ENCODE results near the gene BLM. TPM values are rescaled to one million over a fixed set of nuclear protein-coding genes. Genes with fewer than 3 reads are reported as not detected.
"Not testable (repeated sequence)": the region's sequence is repeated elsewhere in the genome, so short reads cannot be mapped to it uniquely, and the experiment has no call there.

BLM gene
- total and polyA plus RNA-seq, 2 experiments from 2014 or later: 1.9 to 4.8 TPM

DNA sequence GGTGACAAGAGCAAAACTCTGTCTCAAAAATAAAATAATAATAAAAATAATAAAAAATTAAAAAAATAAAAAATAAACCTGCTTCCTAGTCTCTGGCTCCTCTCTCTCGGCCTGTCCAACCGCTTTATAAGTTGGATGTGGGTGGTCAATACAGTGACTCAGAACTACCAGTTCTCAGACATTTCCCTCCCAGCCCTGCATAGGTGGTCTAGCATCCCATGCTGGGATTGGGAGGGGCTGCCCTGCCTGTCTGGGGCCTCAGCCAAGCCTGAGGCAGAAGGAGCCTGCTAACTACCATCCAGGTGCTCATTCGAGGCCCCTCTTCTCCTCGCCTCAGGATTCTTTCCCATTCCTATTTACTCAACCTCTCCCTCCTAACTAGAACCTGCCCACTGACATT, 33.3 kb upstream of the BLM start:
- no peak overlapping the region for H3K27ac ChIP-seq
- H2AFZ ChIP-seq: no peak overlapping the region
- H3K27me3 ChIP-seq (replicated peaks; ENCODE audit: insufficient read depth): no peaks in the 10 kb centered on the region
- no peak for DNase-seq
- no peaks in the 10 kb centered on the region for H4K20me1 ChIP-seq (ENCODE audit: insufficient read depth)
- H3K9ac ChIP-seq: no peak overlapping the region
- no peak overlapping the region for H3K4me3 ChIP-seq
- no peak overlapping the region for H3K4me2 ChIP-seq (ENCODE audit: unreplicated experiment)
- TF ChIP-seq EZH2 (IDR thresholded peaks at IDR 0.05; ENCODE audit: insufficient read depth, poor library complexity, severe bottlenecking) (no peak), EZH2phosphoT487 (IDR thresholded peaks at IDR 0.05; ENCODE audit: insufficient read depth, low read depth) (no peak)
- no peaks in the 10 kb centered on the region for H3K9me3 ChIP-seq (ENCODE audit: low read depth)
- no peaks in the 10 kb centered on the region for H3K79me2 ChIP-seq (ENCODE audit: insufficient read depth)
- no peaks in the 10 kb centered on the region for H3K9me2 ChIP-seq (ENCODE audit: insufficient read depth)
- in situ Hi-C loops (cut with MboI): no loop called here
- no peaks in the 10 kb centered on the region for H3K36me3 ChIP-seq (ENCODE audit: low read depth)
- peaks cover 22% of the 10 kb centered on the region for H3K4me1 ChIP-seq (ENCODE audit: insufficient read depth)
- WGBS, 2 experiments (ENCODE audit: low coverage in 1 of 2, low lambda C conversion rate in 2 of 2, missing lambda C conversion rate in 2 of 2): 93 to 95% methylated on average over 4 of the region's 4 CpGs
- H3F3A ChIP-seq (ENCODE audit: insufficient read depth): peaks cover 25% of the 10 kb centered on the region

DNA sequence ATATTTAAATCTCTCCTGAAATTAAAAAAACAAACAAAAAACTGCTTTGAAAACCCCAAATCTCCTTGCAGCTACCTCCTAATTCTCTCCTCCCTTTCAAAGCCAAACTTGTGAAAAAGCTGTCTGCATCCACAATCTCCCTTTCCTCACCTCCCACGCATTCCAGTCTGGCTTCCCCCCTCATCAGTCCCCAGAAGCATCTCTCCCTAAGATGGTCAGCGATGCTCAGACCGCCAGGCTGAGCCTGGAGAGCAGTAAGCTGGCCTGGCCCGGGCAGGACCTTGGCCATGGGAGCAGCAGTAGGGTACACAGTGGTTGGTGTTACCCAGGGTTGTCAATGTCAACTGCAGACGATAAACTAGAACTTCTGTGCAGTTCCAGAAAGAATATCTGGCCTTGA, 32.9 kb upstream of the BLM start:
- in situ Hi-C loops (cut with MboI): no loop called here
- H3K4me1 ChIP-seq (ENCODE audit: insufficient read depth): peaks cover 22% of the 10 kb centered on the region
- no peak for DNase-seq
- H3F3A ChIP-seq (ENCODE audit: insufficient read depth): peaks cover 25% of the 10 kb centered on the region
- no peaks in the 10 kb centered on the region for H3K27me3 ChIP-seq (replicated peaks; ENCODE audit: insufficient read depth)
- H3K36me3 ChIP-seq (ENCODE audit: low read depth): no peaks in the 10 kb centered on the region
- no peaks in the 10 kb centered on the region for H3K9me2 ChIP-seq (ENCODE audit: insufficient read depth)
- WGBS, 2 experiments (ENCODE audit: low coverage in 1 of 2, low lambda C conversion rate in 2 of 2, missing lambda C conversion rate in 2 of 2): 95 to 96% methylated on average over 5 of the region's 5 CpGs
- TF ChIP-seq EZH2phosphoT487 (IDR thresholded peaks at IDR 0.05; ENCODE audit: insufficient read depth, low read depth) (no peak), EZH2 (IDR thresholded peaks at IDR 0.05; ENCODE audit: insufficient read depth, poor library complexity, severe bottlenecking) (no peak)
- no peaks in the 10 kb centered on the region for H3K9me3 ChIP-seq (ENCODE audit: low read depth)
- no peaks in the 10 kb centered on the region for H3K79me2 ChIP-seq (ENCODE audit: insufficient read depth)
- H3K4me3 ChIP-seq: no peak overlapping the region
- no peak overlapping the region for H3K27ac ChIP-seq
- H2AFZ ChIP-seq: no peak overlapping the region
- no peaks in the 10 kb centered on the region for H4K20me1 ChIP-seq (ENCODE audit: insufficient read depth)
- H3K9ac ChIP-seq: no peak overlapping the region
- no peak overlapping the region for H3K4me2 ChIP-seq (ENCODE audit: unreplicated experiment)

DNA sequence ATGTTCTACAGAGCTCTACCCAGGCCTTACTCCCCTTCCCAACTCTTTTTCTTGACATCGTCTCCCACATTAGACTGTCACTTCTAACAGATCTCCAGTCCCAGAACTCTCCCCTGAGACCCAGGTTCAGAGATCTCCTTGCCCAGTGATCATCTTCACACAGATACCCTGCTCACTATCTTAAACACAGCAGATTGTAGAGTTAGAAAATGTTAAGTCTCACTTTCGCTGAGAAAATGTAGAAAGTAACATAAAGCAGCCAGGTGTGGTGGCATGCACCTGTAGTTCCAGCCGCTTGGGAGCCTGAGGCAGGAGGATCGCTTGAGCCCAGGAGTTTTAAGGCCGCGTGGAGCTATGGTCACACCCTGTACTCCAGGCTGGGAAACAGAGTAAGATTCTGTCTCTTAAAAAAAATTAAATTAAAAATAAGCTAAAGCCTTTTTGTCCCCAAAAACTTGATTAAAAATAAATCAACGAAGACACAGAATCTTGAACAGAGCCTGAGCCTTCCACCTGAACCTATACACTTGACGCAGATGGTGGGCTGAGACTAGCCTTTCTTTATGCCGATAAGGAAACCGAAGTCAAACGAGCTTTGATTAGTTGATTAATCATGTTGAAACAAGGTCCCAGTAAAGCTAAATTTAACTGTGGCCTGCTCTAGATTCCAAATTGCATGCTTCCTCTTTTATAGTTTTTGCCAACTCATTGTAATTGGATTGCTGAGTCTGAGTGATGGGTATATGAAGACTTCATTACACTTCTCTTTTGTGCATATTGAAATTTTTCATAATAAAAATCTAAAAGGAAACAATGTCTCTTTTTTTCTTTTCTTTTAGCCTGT, 31.3 kb upstream of the BLM start:
- Histone ChIP-seq H3K4me3 (no peak overlapping the region), H2AFZ (no peak overlapping the region), H3K4me2 (ENCODE audit: unreplicated experiment) (no peak overlapping the region), H4K20me1 (ENCODE audit: insufficient read depth) (no peaks in the 10 kb centered on the region), H3K79me2 (ENCODE audit: insufficient read depth) (no peaks in the 10 kb centered on the region), H3F3A (ENCODE audit: insufficient read depth) (peaks cover 15% of the 10 kb centered on the region), H3K4me1 (ENCODE audit: insufficient read depth) (peaks cover 13% of the 10 kb centered on the region), H3K9me2 (ENCODE audit: insufficient read depth) (no peaks in the 10 kb centered on the region), H3K27me3 (replicated peaks; ENCODE audit: insufficient read depth) (no peaks in the 10 kb centered on the region), H3K9me3 (ENCODE audit: low read depth) (no peaks in the 10 kb centered on the region), H3K36me3 (ENCODE audit: low read depth) (no peaks in the 10 kb centered on the region), H3K9ac (no peak overlapping the region), H3K27ac (no peak overlapping the region)
- DNase-seq: no peak
- TF ChIP-seq EZH2phosphoT487 (IDR thresholded peaks at IDR 0.05; ENCODE audit: insufficient read depth, low read depth) (no peak), EZH2 (IDR thresholded peaks at IDR 0.05; ENCODE audit: insufficient read depth, poor library complexity, severe bottlenecking) (no peak)
- WGBS, 2 experiments (ENCODE audit: low coverage in 1 of 2, low lambda C conversion rate in 2 of 2, missing lambda C conversion rate in 2 of 2): 90 to 93% methylated on average over 11 of the region's 11 CpGs
- in situ Hi-C loops (cut with MboI): no loop called here

DNA sequence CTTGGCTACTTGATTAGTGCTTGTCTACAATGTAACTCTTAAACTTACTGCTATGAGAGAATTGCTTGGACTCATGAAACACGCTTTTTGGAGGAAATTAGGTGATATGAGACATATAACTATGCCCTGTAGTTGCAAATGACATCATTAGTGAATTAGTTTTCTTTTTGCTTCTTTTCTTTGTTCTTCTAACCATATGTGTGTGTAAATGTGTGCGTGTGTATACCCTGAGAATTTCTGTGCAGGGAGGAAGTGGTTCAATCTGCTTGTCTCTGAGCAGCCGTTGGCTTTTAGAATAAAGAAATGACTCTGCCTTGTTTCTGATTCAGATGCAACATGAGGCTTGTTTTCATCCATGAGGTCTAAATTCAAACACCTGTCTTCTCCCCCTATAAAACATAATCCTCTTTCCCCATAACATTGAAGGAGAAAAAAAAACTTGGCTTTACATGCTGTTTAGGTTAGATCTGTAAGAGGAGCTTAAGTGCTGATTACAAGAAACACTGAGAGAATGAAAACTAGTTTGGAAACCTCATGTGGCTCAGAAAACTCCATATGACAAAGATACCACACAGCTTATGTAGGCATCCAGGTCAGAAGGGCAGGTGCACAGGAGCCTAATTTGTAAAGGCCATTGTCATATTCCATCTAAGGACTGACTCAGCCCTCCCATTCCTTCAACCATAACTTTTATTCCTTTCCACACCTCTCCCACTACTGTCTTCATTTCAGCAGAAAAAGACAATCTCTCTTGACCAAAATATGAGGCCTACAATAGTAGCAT, 30.5 kb upstream of the BLM start:
- no peaks in the 10 kb centered on the region for H3K79me2 ChIP-seq (ENCODE audit: insufficient read depth)
- no peaks in the 10 kb centered on the region for H4K20me1 ChIP-seq (ENCODE audit: insufficient read depth)
- 95 to 98% methylated on average over 3 of the region's 3 CpGs for WGBS, 2 experiments (ENCODE audit: low coverage in 1 of 2, low lambda C conversion rate in 2 of 2, missing lambda C conversion rate in 2 of 2)
- H3K27me3 ChIP-seq (replicated peaks; ENCODE audit: insufficient read depth): no peaks in the 10 kb centered on the region
- in situ Hi-C loops (cut with MboI): no loop called here
- H3K9me3 ChIP-seq (ENCODE audit: low read depth): no peaks in the 10 kb centered on the region
- TF ChIP-seq EZH2phosphoT487 (IDR thresholded peaks at IDR 0.05; ENCODE audit: insufficient read depth, low read depth) (no peak), EZH2 (IDR thresholded peaks at IDR 0.05; ENCODE audit: insufficient read depth, poor library complexity, severe bottlenecking) (no peak)
- H3K4me1 ChIP-seq (ENCODE audit: insufficient read depth): peaks cover 5% of the 10 kb centered on the region
- DNase-seq: no peak
- H3K4me2 ChIP-seq (ENCODE audit: unreplicated experiment): no peak overlapping the region
- no peak overlapping the region for H2AFZ ChIP-seq
- no peak overlapping the region for H3K9ac ChIP-seq
- peaks cover 7% of the 10 kb centered on the region for H3F3A ChIP-seq (ENCODE audit: insufficient read depth)
- H3K4me3 ChIP-seq: no peak overlapping the region
- no peak overlapping the region for H3K27ac ChIP-seq
- no peaks in the 10 kb centered on the region for H3K36me3 ChIP-seq (ENCODE audit: low read depth)
- no peaks in the 10 kb centered on the region for H3K9me2 ChIP-seq (ENCODE audit: insufficient read depth)

DNA sequence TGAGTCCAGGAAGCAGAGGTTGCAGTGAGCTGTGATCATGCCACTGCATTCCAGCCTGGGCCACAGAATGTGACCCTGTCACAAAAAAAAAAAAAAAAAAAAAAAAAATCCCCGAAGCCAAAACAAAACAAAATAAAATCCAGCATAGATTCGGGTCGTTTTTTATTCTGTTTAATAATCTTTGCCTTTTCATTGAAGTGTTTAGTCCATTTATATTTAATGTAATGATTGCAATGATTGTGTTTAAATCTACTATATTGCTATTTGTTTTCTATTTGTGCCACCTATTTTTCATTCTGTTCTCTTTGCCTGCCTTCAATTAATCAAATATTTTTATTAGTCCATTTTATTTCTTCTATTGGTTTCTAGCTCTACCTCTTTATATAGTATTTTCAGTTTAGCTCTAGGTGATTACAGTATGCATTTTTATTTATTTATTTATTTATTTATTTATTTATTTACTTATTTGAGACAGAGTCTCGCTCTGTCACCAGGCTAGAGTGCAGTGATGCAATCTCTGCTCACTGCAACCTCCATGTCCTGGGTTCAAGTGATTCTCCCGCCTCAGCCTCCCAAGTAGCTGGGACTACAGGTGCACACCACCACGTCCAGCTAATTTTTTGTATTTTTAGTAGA, 27.7 kb upstream of the BLM start:
- H3K4me1 ChIP-seq (ENCODE audit: insufficient read depth); in situ Hi-C loops (cut with MboI); H3K9ac ChIP-seq; H3K4me2 ChIP-seq (ENCODE audit: unreplicated experiment); H3K27ac ChIP-seq; H3K79me2 ChIP-seq (ENCODE audit: insufficient read depth); H3K4me3 ChIP-seq; H4K20me1 ChIP-seq (ENCODE audit: insufficient read depth); H3K27me3 ChIP-seq (replicated peaks; ENCODE audit: insufficient read depth); H3K9me3 ChIP-seq (ENCODE audit: low read depth); H3F3A ChIP-seq (ENCODE audit: insufficient read depth); H2AFZ ChIP-seq; H3K9me2 ChIP-seq (ENCODE audit: insufficient read depth); DNase-seq; H3K36me3 ChIP-seq (ENCODE audit: low read depth): not testable (repeated sequence)
- 77 to 81% methylated on average over 6 of the region's 6 CpGs for WGBS, 2 experiments (ENCODE audit: low coverage in 1 of 2, low lambda C conversion rate in 2 of 2, missing lambda C conversion rate in 2 of 2)

Measured in GM23248 (cell line).